Measurements from ENCODE around the gene MTG2. TPM values are rescaled to one million over a fixed set of nuclear protein-coding genes. Genes with fewer than 3 reads are reported as not detected.

MTG2 gene
- total RNA-seq, 1 donor from 2014 or later = 43.0 TPM

GRCh38 chr20:62174870-62175624 lies 7.8 kb upstream of the MTG2 start:
- H3K36me3 Mint-ChIP-seq (ENCODE audit: low read depth) = peaks cover 19% of the 10 kb centered on the region
- H3K4me3 Mint-ChIP-seq = no peak overlapping the region
- no peaks in the 10 kb centered on the region for H3K9me3 Mint-ChIP-seq
- no peak for DNase-seq
- intact Hi-C loops (cut with micrococcal nuclease) = no loop called here
- peak overlapping the region; percentile 57 for H3K27ac Mint-ChIP-seq
- H3K27me3 Mint-ChIP-seq = no peaks in the 10 kb centered on the region
- no peaks in the 10 kb centered on the region for H3K4me1 Mint-ChIP-seq

GRCh38 chr20:62175711-62176110 lies 7.1 kb upstream of the MTG2 start:
- Mint-ChIP-seq H3K27me3 (no peaks in the 10 kb centered on the region), H3K9me3 (no peaks in the 10 kb centered on the region), H3K4me1 (no peaks in the 10 kb centered on the region), H3K27ac (no peak overlapping the region), H3K4me3 (no peak overlapping the region), H3K36me3 (ENCODE audit: low read depth) (peaks cover 22% of the 10 kb centered on the region)
- intact Hi-C loops (cut with micrococcal nuclease) = no loop called here
- DNase-seq = no peak

- H3K4me1 Mint-ChIP-seq = peaks cover 3% of the 10 kb centered on the region
- intact Hi-C loops (cut with micrococcal nuclease) = no loop called here
- H3K27ac Mint-ChIP-seq = no peak overlapping the region
- H3K4me3 Mint-ChIP-seq = no peak overlapping the region
- DNase-seq = no peak
- no peaks in the 10 kb centered on the region for H3K27me3 Mint-ChIP-seq
- H3K36me3 Mint-ChIP-seq (ENCODE audit: low read depth) = peaks cover 22% of the 10 kb centered on the region
- no peaks in the 10 kb centered on the region for H3K9me3 Mint-ChIP-seq
These were observed 6.0 kb upstream of the MTG2 start for GRCh38 chr20:62176866-62177265.

- Mint-ChIP-seq H3K4me1 (peaks cover 6% of the 10 kb centered on the region), H3K9me3 (no peaks in the 10 kb centered on the region), H3K36me3 (ENCODE audit: low read depth) (peaks cover 24% of the 10 kb centered on the region), H3K27ac (no peak overlapping the region), H3K27me3 (no peaks in the 10 kb centered on the region), H3K4me3 (no peak overlapping the region)
- DNase-seq = no peak
- intact Hi-C loops (cut with micrococcal nuclease) = no loop called here
These were observed 5.5 kb upstream of the MTG2 start for GRCh38 chr20:62177307-62177706.

- H3K27ac Mint-ChIP-seq = no peak overlapping the region
- H3K36me3 Mint-ChIP-seq (ENCODE audit: low read depth) = peaks cover 30% of the 10 kb centered on the region
- H3K27me3 Mint-ChIP-seq = no peaks in the 10 kb centered on the region
- H3K4me1 Mint-ChIP-seq = peaks cover 8% of the 10 kb centered on the region
- DNase-seq = no peak
- no peak overlapping the region for H3K4me3 Mint-ChIP-seq
- intact Hi-C loops (cut with micrococcal nuclease) = no loop called here
- H3K9me3 Mint-ChIP-seq = no peaks in the 10 kb centered on the region
These were observed 4.3 kb upstream of the MTG2 start for GRCh38 chr20:62178316-62179161.

- intact Hi-C loops (cut with micrococcal nuclease) = no loop called here
- Mint-ChIP-seq H3K4me1 (peaks cover 13% of the 10 kb centered on the region), H3K4me3 (no peak overlapping the region), H3K27ac (no peak overlapping the region), H3K9me3 (no peaks in the 10 kb centered on the region), H3K36me3 (ENCODE audit: low read depth) (peaks cover 27% of the 10 kb centered on the region), H3K27me3 (no peaks in the 10 kb centered on the region)
- DNase-seq = no peak
These were observed 3.7 kb upstream of the MTG2 start for GRCh38 chr20:62179162-62179504.

GRCh38 chr20:62181808-62182207 lies 1.0 kb upstream of the MTG2 start:
- Mint-ChIP-seq H3K4me3 (peak overlapping the region; percentile 92), H3K4me1 (peaks cover 22% of the 10 kb centered on the region), H3K9me3 (no peaks in the 10 kb centered on the region), H3K27ac (peak overlapping the region; percentile 95), H3K27me3 (no peaks in the 10 kb centered on the region), H3K36me3 (ENCODE audit: low read depth) (peaks cover 14% of the 10 kb centered on the region)
- DNase-seq = no peak
- intact Hi-C loops (cut with micrococcal nuclease) = loop anchor here (1.0 to 2.0 kb wide), 4 partner anchors 21 to 121 kb away; partner anchors contain the start of genes ADRM1, LSM14B, PSMA7 and SS18L1

- Mint-ChIP-seq H3K36me3 (ENCODE audit: low read depth) (peaks cover 14% of the 10 kb centered on the region), H3K4me3 (peak overlapping the region; percentile 92), H3K9me3 (no peaks in the 10 kb centered on the region), H3K27ac (peak overlapping the region; percentile 87), H3K4me1 (peaks cover 25% of the 10 kb centered on the region), H3K27me3 (no peaks in the 10 kb centered on the region)
- DNase-seq = peak; percentile 62
- intact Hi-C loops (cut with micrococcal nuclease) = loop anchor here (1.0 to 2.0 kb wide), 3 partner anchors 23 to 119 kb away; partner anchors contain the start of genes ADRM1 and OSBPL2
These were observed 756 bp downstream of the MTG2 start for GRCh38 chr20:62183426-62184142.

GRCh38 chr20:62186096-62186426 lies 3.2 kb downstream of the MTG2 start:
- intact Hi-C loops (cut with micrococcal nuclease) = no loop called here
- peaks cover 10% of the 10 kb centered on the region for H3K36me3 Mint-ChIP-seq (ENCODE audit: low read depth)

GRCh38 chr20:62186887-62187866 lies 4.3 kb downstream of the MTG2 start:
- peaks cover 19% of the 10 kb centered on the region for H3K4me1 Mint-ChIP-seq
- no peak overlapping the region for H3K4me3 Mint-ChIP-seq
- H3K27me3 Mint-ChIP-seq = no peaks in the 10 kb centered on the region
- DNase-seq = no peak
- H3K27ac Mint-ChIP-seq = no peak overlapping the region
- peaks cover 11% of the 10 kb centered on the region for H3K36me3 Mint-ChIP-seq (ENCODE audit: low read depth)
- H3K9me3 Mint-ChIP-seq = no peaks in the 10 kb centered on the region
- intact Hi-C loops (cut with micrococcal nuclease) = no loop called here

More at GRCh38 chr20:62186096-62186426, 3.2 kb downstream of the MTG2 start:
- H3K9me3 Mint-ChIP-seq = no peaks in the 10 kb centered on the region
- no peak overlapping the region for H3K4me3 Mint-ChIP-seq
- H3K27ac Mint-ChIP-seq = no peak overlapping the region
- H3K4me1 Mint-ChIP-seq = peaks cover 25% of the 10 kb centered on the region
- no peaks in the 10 kb centered on the region for H3K27me3 Mint-ChIP-seq
- no peak for DNase-seq

- no peaks in the 10 kb centered on the region for H3K9me3 Mint-ChIP-seq
These were observed 8.0 kb downstream of the MTG2 start for GRCh38 chr20:62190639-62191411.

GRCh38 chr20:62191781-62192559 lies 9.1 kb downstream of the MTG2 start:
- no peak overlapping the region for H3K27ac Mint-ChIP-seq
- H3K36me3 Mint-ChIP-seq (ENCODE audit: low read depth) = peaks cover 19% of the 10 kb centered on the region
- no peak overlapping the region for H3K4me3 Mint-ChIP-seq
- DNase-seq = no peak
- H3K9me3 Mint-ChIP-seq = no peaks in the 10 kb centered on the region
- H3K4me1 Mint-ChIP-seq = peaks cover 2% of the 10 kb centered on the region
- no peaks in the 10 kb centered on the region for H3K27me3 Mint-ChIP-seq
- intact Hi-C loops (cut with micrococcal nuclease) = no loop called here

More at GRCh38 chr20:62190639-62191411, 8.0 kb downstream of the MTG2 start:
- Mint-ChIP-seq H3K4me1 (peaks cover 7% of the 10 kb centered on the region), H3K4me3 (no peak overlapping the region), H3K36me3 (ENCODE audit: low read depth) (peaks cover 17% of the 10 kb centered on the region), H3K27me3 (no peaks in the 10 kb centered on the region), H3K27ac (no peak overlapping the region)
- DNase-seq = no peak
- intact Hi-C loops (cut with micrococcal nuclease) = no loop called here
